ENCODE results near the gene CCDC85A.

DNA sequence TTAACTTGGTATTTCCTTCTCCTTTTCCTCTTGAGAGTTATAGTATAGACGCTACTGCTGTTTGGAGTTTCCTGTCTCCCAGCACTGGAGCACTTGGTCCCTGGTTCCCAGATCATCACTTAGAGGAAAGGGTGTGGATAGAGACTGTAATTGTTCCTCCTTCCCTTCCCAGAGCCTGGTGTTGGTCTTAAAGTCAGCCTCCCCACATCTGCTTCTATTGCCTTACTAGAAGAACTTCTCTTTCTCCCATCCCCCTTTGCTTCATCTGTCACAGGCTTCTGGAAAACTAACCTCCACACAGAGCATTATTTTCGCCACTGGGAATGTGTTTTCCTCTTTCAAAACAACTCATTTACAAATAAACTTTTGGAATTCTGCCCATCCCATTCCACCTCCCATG is 131.0 kb downstream of the CCDC85A start:
- TF ChIP-seq, protein P1, sequence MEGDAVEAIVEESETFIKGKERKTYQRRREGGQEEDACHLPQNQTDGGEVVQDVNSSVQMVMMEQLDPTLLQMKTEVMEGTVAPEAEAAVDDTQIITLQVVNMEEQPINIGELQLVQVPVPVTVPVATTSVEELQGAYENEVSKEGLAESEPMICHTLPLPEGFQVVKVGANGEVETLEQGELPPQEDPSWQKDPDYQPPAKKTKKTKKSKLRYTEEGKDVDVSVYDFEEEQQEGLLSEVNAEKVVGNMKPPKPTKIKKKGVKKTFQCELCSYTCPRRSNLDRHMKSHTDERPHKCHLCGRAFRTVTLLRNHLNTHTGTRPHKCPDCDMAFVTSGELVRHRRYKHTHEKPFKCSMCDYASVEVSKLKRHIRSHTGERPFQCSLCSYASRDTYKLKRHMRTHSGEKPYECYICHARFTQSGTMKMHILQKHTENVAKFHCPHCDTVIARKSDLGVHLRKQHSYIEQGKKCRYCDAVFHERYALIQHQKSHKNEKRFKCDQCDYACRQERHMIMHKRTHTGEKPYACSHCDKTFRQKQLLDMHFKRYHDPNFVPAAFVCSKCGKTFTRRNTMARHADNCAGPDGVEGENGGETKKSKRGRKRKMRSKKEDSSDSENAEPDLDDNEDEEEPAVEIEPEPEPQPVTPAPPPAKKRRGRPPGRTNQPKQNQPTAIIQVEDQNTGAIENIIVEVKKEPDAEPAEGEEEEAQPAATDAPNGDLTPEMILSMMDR (IDR thresholded peaks at IDR 0.05) = no peak
- no peak for TF ChIP-seq EZH2 (IDR thresholded peaks at IDR 0.05)

All from neural progenitor cell (in vitro differentiated cells).